GM10266 (cell line): ENCODE measurements around the gene SLC45A3.

Experiments
- DNase-seq: peaks from one replicate; pipeline ENCODE4 v3.0.0; 2012; ENCODE audit errors: extremely low spot score
- CTCF ChIP-seq: IDR thresholded peaks from 2 replicates; pipeline ENCODE4 v1.5.1; 2012; ENCODE audit warnings: mild to moderate bottlenecking, low read depth; ENCODE audit not compliant: control insufficient read depth, insufficient read depth; ENCODE audit errors: missing control alignments

The SLC45A3 gene

DNA sequence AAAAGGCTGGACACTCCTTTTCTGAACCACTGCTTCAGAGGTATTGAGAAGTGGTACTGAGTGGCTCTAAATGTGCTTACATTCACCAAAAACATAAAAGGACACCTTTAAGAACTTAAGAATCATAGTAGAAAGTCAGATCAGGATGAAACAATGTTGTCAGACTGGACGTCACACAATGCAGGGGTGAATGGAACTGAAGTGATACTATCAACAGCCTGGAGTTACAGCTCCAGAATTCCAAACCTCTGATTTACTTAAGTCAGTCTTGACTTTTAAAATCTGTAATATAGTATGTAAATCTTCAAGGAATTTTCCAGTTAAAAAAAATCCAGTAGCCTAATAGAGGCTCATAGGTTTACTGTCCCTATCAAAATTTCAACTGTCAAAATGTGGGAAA, 67.8 kb downstream of the SLC45A3 start:
- no peak for DNase-seq
- TF ChIP-seq CTCF, result no peak

GRCh38 chr1:205612104-205612503, 68.2 kb downstream of the SLC45A3 start:
- no peak for TF ChIP-seq CTCF
- DNase-seq, result no peak

DNA sequence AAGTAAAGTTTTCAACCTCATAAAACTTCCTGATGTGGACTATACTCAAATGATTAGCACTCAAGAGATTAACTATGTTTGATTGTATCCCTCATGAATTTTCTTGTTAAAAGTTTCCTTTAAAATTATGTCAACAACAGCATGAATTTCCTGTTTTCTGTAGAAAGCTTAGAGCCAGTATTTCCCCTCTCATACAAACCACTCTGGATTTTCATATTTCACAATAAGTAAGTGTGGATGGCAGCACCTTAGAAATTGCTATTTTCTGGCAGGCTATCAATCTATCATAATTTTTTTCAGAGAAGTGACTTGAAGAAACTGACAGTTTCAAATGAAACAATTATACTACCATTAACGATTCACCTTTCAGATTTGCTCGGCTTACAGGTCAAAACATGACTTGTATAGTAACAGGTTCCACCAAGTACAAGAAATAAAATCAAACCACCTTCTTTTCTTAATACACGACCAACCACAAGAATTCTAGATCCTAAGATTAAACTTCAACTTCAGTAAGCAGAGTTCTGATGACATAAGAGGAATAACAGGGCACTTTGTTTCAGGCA, 69.3 kb downstream of the SLC45A3 start:
- no peak for TF ChIP-seq CTCF
- DNase-seq, result no peak

- DNase-seq, result no peak
- TF ChIP-seq CTCF, result no peak
Measured at GRCh38 chr1:205610036-205610435, 70.3 kb downstream of the SLC45A3 start.
